ENCODE measurements around the gene IRGC. TPM values are rescaled to one million over a fixed set of nuclear protein-coding genes. Genes with fewer than 3 reads are reported as not detected.

IRGC gene
- total RNA-seq, 1 experiment from 2014 or later, result not detected

DNA sequence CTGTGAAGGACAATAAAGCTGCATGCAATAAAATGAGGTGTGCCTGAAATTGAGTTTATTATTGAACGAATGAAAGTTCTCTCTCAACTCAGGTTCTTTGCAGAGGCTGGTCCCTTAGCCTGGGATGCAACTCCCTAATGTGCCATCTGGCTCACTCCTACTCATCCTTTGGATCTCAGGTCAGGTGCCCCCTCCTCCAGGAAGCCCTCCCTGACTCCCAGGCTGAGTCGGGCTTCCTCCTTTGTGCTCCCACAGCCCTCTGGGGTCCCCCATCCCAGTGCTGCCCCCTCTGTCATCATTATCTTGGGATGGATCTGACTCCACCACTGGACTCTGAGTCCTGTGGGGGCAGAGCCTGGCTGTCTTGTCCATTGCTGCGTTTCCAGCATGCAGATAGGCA lies 2.7 kb upstream of the IRGC start:
- Mint-ChIP-seq H3K4me3 (ENCODE audit: low read depth, unreplicated experiment) (no peak overlapping the region), H3K36me3 (ENCODE audit: insufficient read depth, unreplicated experiment) (peaks cover 4% of the 10 kb centered on the region), H3K4me1 (ENCODE audit: low read depth, unreplicated experiment) (peaks cover 15% of the 10 kb centered on the region), H3K9me3 (ENCODE audit: low read depth, unreplicated experiment) (peaks cover 2% of the 10 kb centered on the region), H3K27ac (ENCODE audit: unreplicated experiment) (no peak overlapping the region), H3K27me3 (ENCODE audit: unreplicated experiment) (no peaks in the 10 kb centered on the region)
- TF ChIP-seq, protein P1, sequence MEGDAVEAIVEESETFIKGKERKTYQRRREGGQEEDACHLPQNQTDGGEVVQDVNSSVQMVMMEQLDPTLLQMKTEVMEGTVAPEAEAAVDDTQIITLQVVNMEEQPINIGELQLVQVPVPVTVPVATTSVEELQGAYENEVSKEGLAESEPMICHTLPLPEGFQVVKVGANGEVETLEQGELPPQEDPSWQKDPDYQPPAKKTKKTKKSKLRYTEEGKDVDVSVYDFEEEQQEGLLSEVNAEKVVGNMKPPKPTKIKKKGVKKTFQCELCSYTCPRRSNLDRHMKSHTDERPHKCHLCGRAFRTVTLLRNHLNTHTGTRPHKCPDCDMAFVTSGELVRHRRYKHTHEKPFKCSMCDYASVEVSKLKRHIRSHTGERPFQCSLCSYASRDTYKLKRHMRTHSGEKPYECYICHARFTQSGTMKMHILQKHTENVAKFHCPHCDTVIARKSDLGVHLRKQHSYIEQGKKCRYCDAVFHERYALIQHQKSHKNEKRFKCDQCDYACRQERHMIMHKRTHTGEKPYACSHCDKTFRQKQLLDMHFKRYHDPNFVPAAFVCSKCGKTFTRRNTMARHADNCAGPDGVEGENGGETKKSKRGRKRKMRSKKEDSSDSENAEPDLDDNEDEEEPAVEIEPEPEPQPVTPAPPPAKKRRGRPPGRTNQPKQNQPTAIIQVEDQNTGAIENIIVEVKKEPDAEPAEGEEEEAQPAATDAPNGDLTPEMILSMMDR (IDR thresholded peaks at IDR 0.05; ENCODE audit: unreplicated experiment), result no peak
- DNase-seq, result no peak
- no TSS peak for BruUV-seq (replicated peaks)
- intact Hi-C loops (cut with micrococcal nuclease; ENCODE audit: unreplicated experiment), result no loop called here
- CTCF ChIA-PET, result no interaction called here

GRCh38 chr19:43718627-43719377 lies 2.9 kb downstream of the IRGC start:
- no peaks in the 10 kb centered on the region for H3K4me1 Mint-ChIP-seq (ENCODE audit: low read depth, unreplicated experiment)
- TF ChIP-seq, protein P1 (IDR thresholded peaks at IDR 0.05; ENCODE audit: unreplicated experiment), result no peak
- intact Hi-C loops (cut with micrococcal nuclease; ENCODE audit: unreplicated experiment), result no loop called here
- H3K36me3 Mint-ChIP-seq (ENCODE audit: insufficient read depth, unreplicated experiment), result peaks cover 3% of the 10 kb centered on the region
- H3K27ac Mint-ChIP-seq (ENCODE audit: unreplicated experiment), result no peak overlapping the region
- no peak overlapping the region for H3K4me3 Mint-ChIP-seq (ENCODE audit: low read depth, unreplicated experiment)
- BruUV-seq (replicated peaks), result no TSS peak
- DNase-seq, result no peak
- CTCF ChIA-PET, result no interaction called here
- H3K27me3 Mint-ChIP-seq (ENCODE audit: unreplicated experiment), result no peaks in the 10 kb centered on the region
- H3K9me3 Mint-ChIP-seq (ENCODE audit: low read depth, unreplicated experiment), result no peaks in the 10 kb centered on the region

GRCh38 chr19:43719378-43719868 lies 3.5 kb downstream of the IRGC start:
- CTCF ChIA-PET, result no interaction called here
- BruUV-seq (replicated peaks), result no TSS peak
- Mint-ChIP-seq H3K27me3 (ENCODE audit: unreplicated experiment) (no peaks in the 10 kb centered on the region), H3K4me1 (ENCODE audit: low read depth, unreplicated experiment) (no peaks in the 10 kb centered on the region), H3K9me3 (ENCODE audit: low read depth, unreplicated experiment) (no peaks in the 10 kb centered on the region), H3K36me3 (ENCODE audit: insufficient read depth, unreplicated experiment) (peaks cover 4% of the 10 kb centered on the region), H3K4me3 (ENCODE audit: low read depth, unreplicated experiment) (no peak overlapping the region), H3K27ac (ENCODE audit: unreplicated experiment) (no peak overlapping the region)
- no peak for DNase-seq
- intact Hi-C loops (cut with micrococcal nuclease; ENCODE audit: unreplicated experiment), result no loop called here
- TF ChIP-seq, protein P1 (IDR thresholded peaks at IDR 0.05; ENCODE audit: unreplicated experiment), result no peak

- BruUV-seq (replicated peaks), result no TSS peak
- H3K27ac Mint-ChIP-seq (ENCODE audit: unreplicated experiment), result no peak overlapping the region
- CTCF ChIA-PET, result interaction anchor here (0.7 kb wide), 1 partner anchor 99 kb away, joined by 3 read pairs; no protein-coding TSS in a partner anchor
- H3K9me3 Mint-ChIP-seq (ENCODE audit: low read depth, unreplicated experiment), result no peaks in the 10 kb centered on the region
- intact Hi-C loops (cut with micrococcal nuclease; ENCODE audit: unreplicated experiment), result loop anchor here (5.0 kb wide), 1 partner anchor 53 kb away; no protein-coding TSS in a partner anchor
- H3K4me3 Mint-ChIP-seq (ENCODE audit: low read depth, unreplicated experiment), result no peak overlapping the region
- H3K36me3 Mint-ChIP-seq (ENCODE audit: insufficient read depth, unreplicated experiment), result peaks cover 4% of the 10 kb centered on the region
- DNase-seq, result no peak
- TF ChIP-seq, protein P1 (IDR thresholded peaks at IDR 0.05; ENCODE audit: unreplicated experiment), result no peak
- no peaks in the 10 kb centered on the region for H3K4me1 Mint-ChIP-seq (ENCODE audit: low read depth, unreplicated experiment)
- no peaks in the 10 kb centered on the region for H3K27me3 Mint-ChIP-seq (ENCODE audit: unreplicated experiment)
Observed at GRCh38 chr19:43719918-43720317, 4.0 kb downstream of the IRGC start.

All from Calu3 (cell line).